OCI-LY1 (cell line): Measurements from ENCODE around the gene CDK11B.
"Not testable (repeated sequence)": the region's sequence is repeated elsewhere in the genome, so short reads cannot be mapped to it uniquely, and the experiment has no call there.

Experiments
- EZH2 ChIP-seq: fragments of 200-600 bp; sonication (generic), shearing (Covaris generic); IDR thresholded peaks from 2 replicates; pipeline ENCODE4 v1.8.0; 2017; ENCODE audit warnings: borderline replicate concordance, mixed run types, mild to moderate bottlenecking, antibody characterized with exemption, low read length, moderate library complexity, mixed read lengths
- TF ChIP-seq, protein P1 (sequence below): fragments of 200-600 bp; sonication (generic), shearing (Covaris generic); IDR thresholded peaks from 2 replicates; pipeline ENCODE4 v1.5.1; 2017; ENCODE audit warnings: mild to moderate bottlenecking, antibody characterized with exemption, low read length, moderate library complexity, mixed read lengths

- not testable (repeated sequence) for TF ChIP-seq EZH2
- TF ChIP-seq, protein P1, sequence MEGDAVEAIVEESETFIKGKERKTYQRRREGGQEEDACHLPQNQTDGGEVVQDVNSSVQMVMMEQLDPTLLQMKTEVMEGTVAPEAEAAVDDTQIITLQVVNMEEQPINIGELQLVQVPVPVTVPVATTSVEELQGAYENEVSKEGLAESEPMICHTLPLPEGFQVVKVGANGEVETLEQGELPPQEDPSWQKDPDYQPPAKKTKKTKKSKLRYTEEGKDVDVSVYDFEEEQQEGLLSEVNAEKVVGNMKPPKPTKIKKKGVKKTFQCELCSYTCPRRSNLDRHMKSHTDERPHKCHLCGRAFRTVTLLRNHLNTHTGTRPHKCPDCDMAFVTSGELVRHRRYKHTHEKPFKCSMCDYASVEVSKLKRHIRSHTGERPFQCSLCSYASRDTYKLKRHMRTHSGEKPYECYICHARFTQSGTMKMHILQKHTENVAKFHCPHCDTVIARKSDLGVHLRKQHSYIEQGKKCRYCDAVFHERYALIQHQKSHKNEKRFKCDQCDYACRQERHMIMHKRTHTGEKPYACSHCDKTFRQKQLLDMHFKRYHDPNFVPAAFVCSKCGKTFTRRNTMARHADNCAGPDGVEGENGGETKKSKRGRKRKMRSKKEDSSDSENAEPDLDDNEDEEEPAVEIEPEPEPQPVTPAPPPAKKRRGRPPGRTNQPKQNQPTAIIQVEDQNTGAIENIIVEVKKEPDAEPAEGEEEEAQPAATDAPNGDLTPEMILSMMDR, result not testable (repeated sequence)
Measured at GRCh38 chr1:1692324-1692713, 33.5 kb upstream of the CDK11B start.
